MG63 (cell line): ENCODE results near the gene POLR3B. TPM values are rescaled to one million over a fixed set of nuclear protein-coding genes. Genes with fewer than 3 reads are reported as not detected.
A peak's percentile ranks its signal among the peaks of the same experiment; 100 is the strongest.

Experiments
- DNase-seq: peaks from one replicate; pipeline ENCODE4 v3.0.0-alpha.2; 2020
- H3K27me3 ChIP-seq: fragments of 250-450 bp; sonication (Bioruptor Pico); 2 replicates; pipeline ENCODE4 v1.5.1; 2020; ENCODE audit warnings: mild to moderate bottlenecking, moderate library complexity
- H3K36me3 ChIP-seq: fragments of 250-450 bp; sonication (Bioruptor Pico); 2 replicates; pipeline ENCODE4 v1.5.1; 2020; ENCODE audit warnings: mild to moderate bottlenecking, moderate library complexity
- H3K4me3 ChIP-seq: fragments of 250-450 bp; sonication (Bioruptor Pico); 2 replicates; pipeline ENCODE4 v1.5.1; 2020; ENCODE audit warnings: mild to moderate bottlenecking, moderate library complexity
- H3K9me3 ChIP-seq: fragments of 250-450 bp; sonication (Bioruptor Pico); 2 replicates; pipeline ENCODE4 v1.5.1; 2020; ENCODE audit warnings: mild to moderate bottlenecking, moderate library complexity
- total RNA-seq: library from RNA; depleted of rRNA; stranded (reverse); fragments of >200 nt; shearing (Covaris generic); gene quantifications from 2 replicates; pipeline ENCODE4 v1.2.3, GENCODE V29; 2014; ENCODE audit warnings: low replicate concordance

The POLR3B gene
- total RNA-seq, 1 experiment from 2014 or later = 7.7 TPM

- no peaks in the 10 kb centered on the region; the same call in none of the 2 replicates for H3K36me3 ChIP-seq
- no peak overlapping the region for H3K4me3 ChIP-seq
- H3K9me3 ChIP-seq = no peaks in the 10 kb centered on the region
- DNase-seq = no peak
- no peaks in the 10 kb centered on the region for H3K27me3 ChIP-seq
These were observed 25.0 kb upstream of the POLR3B start for GRCh38 chr12:106332536-106332935.

- Histone ChIP-seq H3K36me3 (no peaks in the 10 kb centered on the region; the same call in none of the 2 replicates), H3K27me3 (no peaks in the 10 kb centered on the region), H3K4me3 (no peak overlapping the region), H3K9me3 (no peaks in the 10 kb centered on the region)
- no peak for DNase-seq
These were observed 24.5 kb upstream of the POLR3B start for GRCh38 chr12:106333010-106333409.

- no peak overlapping the region for H3K4me3 ChIP-seq
- DNase-seq = no peak
These were observed 23.8 kb upstream of the POLR3B start for GRCh38 chr12:106333756-106334155.

GRCh38 chr12:106341086-106341877 lies 16.3 kb upstream of the POLR3B start:
- no peaks in the 10 kb centered on the region for H3K27me3 ChIP-seq
- H3K9me3 ChIP-seq = no peaks in the 10 kb centered on the region
- peaks cover 6% of the 10 kb centered on the region for H3K36me3 ChIP-seq
- no peak overlapping the region for H3K4me3 ChIP-seq
- no peak for DNase-seq

More at GRCh38 chr12:106333756-106334155, 23.8 kb upstream of the POLR3B start:
- Histone ChIP-seq H3K9me3 (no peaks in the 10 kb centered on the region), H3K36me3 (peaks cover 3% of the 10 kb centered on the region), H3K27me3 (no peaks in the 10 kb centered on the region)

- DNase-seq = peak; percentile 83
- Histone ChIP-seq H3K27me3 (no peaks in the 10 kb centered on the region), H3K4me3 (peak overlapping the region; percentile 33), H3K9me3 (no peaks in the 10 kb centered on the region), H3K36me3 (peaks cover 15% of the 10 kb centered on the region)
These were observed 14.9 kb upstream of the POLR3B start for GRCh38 chr12:106342397-106343213.

GRCh38 chr12:106343214-106343528 lies 14.4 kb upstream of the POLR3B start:
- peak overlapping the region; percentile 33 for H3K4me3 ChIP-seq
- DNase-seq = no peak
- no peaks in the 10 kb centered on the region for H3K9me3 ChIP-seq

GRCh38 chr12:106344131-106344530 lies 13.4 kb upstream of the POLR3B start:
- DNase-seq = no peak
- Histone ChIP-seq H3K9me3 (no peaks in the 10 kb centered on the region), H3K27me3 (no peaks in the 10 kb centered on the region), H3K36me3 (peaks cover 12% of the 10 kb centered on the region), H3K4me3 (no peak overlapping the region)

More at GRCh38 chr12:106343214-106343528, 14.4 kb upstream of the POLR3B start:
- H3K27me3 ChIP-seq = no peaks in the 10 kb centered on the region
- peaks cover 15% of the 10 kb centered on the region for H3K36me3 ChIP-seq

GRCh38 chr12:106345746-106346145 lies 11.8 kb upstream of the POLR3B start:
- Histone ChIP-seq H3K27me3 (no peaks in the 10 kb centered on the region), H3K9me3 (no peaks in the 10 kb centered on the region), H3K4me3 (no peak overlapping the region), H3K36me3 (peaks cover 12% of the 10 kb centered on the region)
- peak; percentile 30 for DNase-seq

- Histone ChIP-seq H3K36me3 (peaks cover 12% of the 10 kb centered on the region), H3K9me3 (no peaks in the 10 kb centered on the region), H3K27me3 (no peaks in the 10 kb centered on the region), H3K4me3 (no peak overlapping the region)
- no peak for DNase-seq
These were observed 9.1 kb upstream of the POLR3B start for GRCh38 chr12:106348411-106348810.

- DNase-seq = no peak
- no peaks in the 10 kb centered on the region for H3K9me3 ChIP-seq
- no peaks in the 10 kb centered on the region for H3K36me3 ChIP-seq
- no peaks in the 10 kb centered on the region for H3K27me3 ChIP-seq
- H3K4me3 ChIP-seq = no peak overlapping the region
These were observed 4.4 kb upstream of the POLR3B start for GRCh38 chr12:106353175-106353574.

- no peak for DNase-seq
- Histone ChIP-seq H3K36me3 (peaks cover 5% of the 10 kb centered on the region), H3K4me3 (peak overlapping the region; percentile 80), H3K9me3 (no peaks in the 10 kb centered on the region), H3K27me3 (no peaks in the 10 kb centered on the region)
These were observed 1.1 kb downstream of the POLR3B start for GRCh38 chr12:106358396-106359241.

GRCh38 chr12:106359646-106360399 lies 2.3 kb downstream of the POLR3B start:
- no peak overlapping the region for H3K4me3 ChIP-seq
- H3K9me3 ChIP-seq = no peaks in the 10 kb centered on the region
- no peak for DNase-seq
- H3K36me3 ChIP-seq = peaks cover 7% of the 10 kb centered on the region
- H3K27me3 ChIP-seq = no peaks in the 10 kb centered on the region

GRCh38 chr12:106360400-106360994 lies 2.9 kb downstream of the POLR3B start:
- no peaks in the 10 kb centered on the region for H3K9me3 ChIP-seq
- no peaks in the 10 kb centered on the region for H3K27me3 ChIP-seq
- H3K4me3 ChIP-seq = no peak overlapping the region
- DNase-seq = no peak
- peaks cover 7% of the 10 kb centered on the region for H3K36me3 ChIP-seq

GRCh38 chr12:106362971-106363370 lies 5.4 kb downstream of the POLR3B start:
- Histone ChIP-seq H3K36me3 (peaks cover 14% of the 10 kb centered on the region), H3K27me3 (no peaks in the 10 kb centered on the region), H3K9me3 (no peaks in the 10 kb centered on the region), H3K4me3 (no peak overlapping the region)
- DNase-seq = no peak

GRCh38 chr12:106364261-106364660 lies 6.7 kb downstream of the POLR3B start:
- Histone ChIP-seq H3K27me3 (no peaks in the 10 kb centered on the region), H3K36me3 (peaks cover 16% of the 10 kb centered on the region), H3K4me3 (no peak overlapping the region), H3K9me3 (no peaks in the 10 kb centered on the region)
- no peak for DNase-seq
